Testis (tissue), 2 donors: ENCODE data around the gene VKORC1.

Experiments
- CTCF ChIP-seq, 3 experiments: fragments of 450-650 bp in 2 of 3; fragments of 200-600 bp in 1 of 3; sonication (generic) in 1 of 3; IDR thresholded peaks; one replicate each; pipeline ENCODE4 v1.5.1; 2016 to 2019; ENCODE audit warnings: antibody characterized with exemption in 3 of 3, mild to moderate bottlenecking in 2 of 3, moderate library complexity in 1 of 3
- POLR2A ChIP-seq: fragments of 450-650 bp; IDR thresholded peaks from one replicate; pipeline ENCODE4 v1.6.1; 2017; ENCODE audit warnings: antibody characterized with exemption, mild to moderate bottlenecking, moderate library complexity

DNA sequence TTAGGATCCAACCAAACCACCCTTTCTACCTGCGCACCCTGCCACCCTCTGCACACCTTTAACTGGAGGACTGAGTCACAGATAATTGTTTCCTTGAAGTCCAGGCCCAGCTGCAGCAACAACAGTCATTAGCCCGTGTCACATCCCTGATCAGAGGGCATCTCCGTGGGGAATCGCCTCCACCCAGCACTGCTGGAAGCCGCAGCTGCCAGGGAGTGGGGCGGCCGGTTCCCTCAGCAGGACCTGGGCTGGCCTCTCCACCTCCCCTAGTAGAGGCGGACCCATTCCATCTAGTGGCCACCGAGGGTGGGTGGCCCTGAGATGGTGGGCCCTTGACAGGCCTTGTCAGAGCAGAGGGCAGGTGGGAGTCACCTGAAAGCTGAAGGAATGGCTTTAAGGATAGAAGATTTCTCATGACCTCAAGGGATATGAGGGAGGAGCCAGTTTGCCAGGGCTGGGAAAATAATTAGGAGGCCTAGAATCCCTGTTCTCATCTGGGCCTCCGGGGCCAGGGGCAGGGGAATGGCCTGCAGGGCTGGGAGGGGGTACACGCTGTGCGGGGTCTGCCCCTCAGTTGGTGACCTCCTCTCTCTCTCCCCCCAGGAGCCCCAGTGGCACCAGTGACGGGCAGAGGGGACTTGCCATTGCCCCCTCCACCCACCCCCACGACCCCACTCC is 12.1 kb downstream of the VKORC1 start:
- no peak for TF ChIP-seq CTCF (IDR thresholded peaks at IDR 0.05)
- TF ChIP-seq POLR2A = no peak
